ENCODE results near the gene DGKH.

Gene DGKH

GRCh38 chr13:42048684-42049453 is 421 bp downstream of the DGKH start:
- CTCF ChIA-PET, result no interaction called here
- peak; percentile 80 for DNase-seq
- Mint-ChIP-seq H3K36me3 (peaks cover 21% of the 10 kb centered on the region), H3K27me3 (peaks cover 17% of the 10 kb centered on the region), H3K4me1 (peaks cover 34% of the 10 kb centered on the region), H3K27ac (peak overlapping the region; percentile 81), H3K9me3 (no peaks in the 10 kb centered on the region), H3K4me3 (peak overlapping the region; percentile 86)

GRCh38 chr13:42049454-42049813 is 986 bp downstream of the DGKH start:
- DNase-seq, result no peak
- peak overlapping the region; percentile 71 for H3K4me3 Mint-ChIP-seq
- peaks cover 21% of the 10 kb centered on the region for H3K36me3 Mint-ChIP-seq
- peaks cover 34% of the 10 kb centered on the region for H3K4me1 Mint-ChIP-seq
- H3K27me3 Mint-ChIP-seq, result peaks cover 12% of the 10 kb centered on the region
- H3K9me3 Mint-ChIP-seq, result no peaks in the 10 kb centered on the region
- CTCF ChIA-PET, result no interaction called here
- H3K27ac Mint-ChIP-seq, result peak overlapping the region; percentile 49

DNA sequence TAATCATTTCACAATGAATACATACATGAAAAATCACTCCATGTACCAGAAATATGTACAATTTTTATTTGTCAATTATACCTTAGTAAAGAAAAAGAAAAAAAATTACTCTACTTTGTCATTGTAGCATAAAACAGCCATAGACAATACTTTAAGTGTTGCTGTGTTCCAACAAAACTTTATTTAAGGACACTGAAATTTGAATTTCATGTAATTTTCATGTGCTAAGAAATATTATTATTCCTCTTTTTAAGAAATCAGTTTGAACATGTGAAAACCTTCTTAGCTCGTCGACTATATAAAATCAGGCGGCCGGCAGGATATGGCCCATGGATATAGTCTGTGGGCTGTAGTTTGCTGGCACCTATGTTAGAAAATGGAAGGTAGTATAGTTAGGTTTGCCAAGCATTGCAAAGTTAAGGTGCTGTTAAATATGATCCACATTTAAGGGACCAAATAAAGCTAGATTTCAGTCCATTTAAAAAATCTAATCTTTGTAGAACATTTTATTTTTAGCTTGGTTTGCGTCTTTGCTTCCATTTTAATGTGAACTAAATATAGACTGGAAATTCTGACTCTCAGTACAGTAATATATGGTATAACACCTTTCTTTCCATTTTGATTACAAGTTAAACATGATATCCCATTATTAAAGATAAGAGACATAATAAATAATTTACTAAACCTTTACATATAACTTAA is 6.5 kb downstream of the DGKH start:
- CTCF ChIA-PET, result no interaction called here
- peaks cover 27% of the 10 kb centered on the region for H3K36me3 Mint-ChIP-seq
- H3K9me3 Mint-ChIP-seq, result peaks cover 4% of the 10 kb centered on the region
- no peak overlapping the region for H3K27ac Mint-ChIP-seq
- DNase-seq, result no peak
- H3K4me1 Mint-ChIP-seq, result peaks cover 26% of the 10 kb centered on the region
- no peaks in the 10 kb centered on the region for H3K27me3 Mint-ChIP-seq
- H3K4me3 Mint-ChIP-seq, result no peak overlapping the region

DNA sequence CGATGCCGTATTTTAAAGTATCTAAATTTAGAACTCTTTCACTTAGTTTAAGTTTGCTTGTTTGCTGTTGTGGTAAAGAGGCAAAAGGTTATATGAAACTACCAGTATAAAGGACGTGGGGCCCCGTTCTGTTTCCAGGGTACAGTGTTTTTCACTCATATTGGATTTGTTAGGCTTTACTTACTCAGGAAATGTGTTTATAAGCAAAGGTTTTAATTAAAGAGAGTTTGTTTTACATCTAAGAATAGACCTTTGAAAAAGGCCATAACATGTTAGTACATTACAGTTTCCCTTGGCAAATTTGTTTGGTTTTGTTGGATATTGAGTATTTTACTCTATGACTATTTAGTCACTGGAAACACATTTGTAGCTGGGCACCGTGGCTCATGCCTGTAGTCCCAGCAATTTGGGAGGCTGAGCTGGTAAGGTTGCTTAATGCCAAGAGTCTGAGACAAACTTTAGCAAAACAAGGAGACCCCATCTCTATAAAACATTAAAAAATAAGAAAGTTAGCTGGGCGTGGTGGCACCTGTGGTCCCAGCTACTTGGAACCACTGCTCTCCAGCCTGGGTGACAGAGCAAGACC is 7.1 kb downstream of the DGKH start:
- H3K4me1 Mint-ChIP-seq, result peaks cover 21% of the 10 kb centered on the region
- peaks cover 4% of the 10 kb centered on the region for H3K9me3 Mint-ChIP-seq
- H3K36me3 Mint-ChIP-seq, result peaks cover 29% of the 10 kb centered on the region
- H3K27me3 Mint-ChIP-seq, result no peaks in the 10 kb centered on the region
- H3K4me3 Mint-ChIP-seq, result no peak overlapping the region
- CTCF ChIA-PET, result no interaction called here
- no peak overlapping the region for H3K27ac Mint-ChIP-seq
- no peak for DNase-seq

- DNase-seq, result no peak
- H3K36me3 Mint-ChIP-seq, result peaks cover 30% of the 10 kb centered on the region
- H3K4me1 Mint-ChIP-seq, result peaks cover 19% of the 10 kb centered on the region
- CTCF ChIA-PET, result interaction anchor here (1.3 kb wide), 1 partner anchor 14 kb away, joined by 3 read pairs; no protein-coding TSS in a partner anchor
- H3K4me3 Mint-ChIP-seq, result no peak overlapping the region
- peaks cover 4% of the 10 kb centered on the region for H3K9me3 Mint-ChIP-seq
- no peaks in the 10 kb centered on the region for H3K27me3 Mint-ChIP-seq
- H3K27ac Mint-ChIP-seq, result no peak overlapping the region
Observed at GRCh38 chr13:42056146-42056545, 7.7 kb downstream of the DGKH start.

DNA sequence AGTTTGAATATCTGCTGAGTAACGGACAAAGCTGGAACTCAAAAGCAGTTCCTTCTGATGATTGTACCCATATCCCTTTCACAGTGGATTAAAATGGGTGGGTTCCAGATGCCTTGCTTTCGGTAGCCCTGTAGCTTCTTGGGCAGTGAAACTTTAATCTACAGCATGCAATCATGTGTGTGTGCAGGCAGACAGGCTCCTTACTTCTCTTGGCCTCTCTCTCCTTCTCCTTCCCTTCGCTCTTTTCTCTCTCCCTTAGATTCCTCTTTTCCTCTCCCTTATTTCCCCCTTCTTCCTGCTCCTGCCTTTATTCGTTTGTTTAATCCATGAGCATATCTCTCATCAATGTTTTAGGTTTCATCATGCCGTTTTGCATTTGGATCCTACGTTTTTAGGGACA is 8.1 kb downstream of the DGKH start:
- Mint-ChIP-seq H3K27me3 (no peaks in the 10 kb centered on the region), H3K9me3 (peaks cover 4% of the 10 kb centered on the region)

GRCh38 chr13:42057918-42058530 is 9.6 kb downstream of the DGKH start:
- no peak for DNase-seq
- no peak overlapping the region for H3K4me3 Mint-ChIP-seq
- H3K36me3 Mint-ChIP-seq, result peaks cover 24% of the 10 kb centered on the region
- H3K27me3 Mint-ChIP-seq, result no peaks in the 10 kb centered on the region
- H3K27ac Mint-ChIP-seq, result no peak overlapping the region
- H3K9me3 Mint-ChIP-seq, result peaks cover 4% of the 10 kb centered on the region
- H3K4me1 Mint-ChIP-seq, result peaks cover 8% of the 10 kb centered on the region
- CTCF ChIA-PET, result no interaction called here

More for the DNA sequence above, 8.1 kb downstream of the DGKH start:
- DNase-seq, result no peak
- Mint-ChIP-seq H3K4me3 (no peak overlapping the region), H3K4me1 (peaks cover 16% of the 10 kb centered on the region), H3K36me3 (peaks cover 30% of the 10 kb centered on the region), H3K27ac (no peak overlapping the region)
- CTCF ChIA-PET, result interaction anchor here (1.3 kb wide), 1 partner anchor 15 kb away, joined by 3 read pairs; no protein-coding TSS in a partner anchor

GRCh38 chr13:42061943-42062342 is 13.5 kb downstream of the DGKH start:
- H3K4me3 Mint-ChIP-seq, result no peak overlapping the region
- H3K4me1 Mint-ChIP-seq, result no peaks in the 10 kb centered on the region
- H3K36me3 Mint-ChIP-seq, result peaks cover 35% of the 10 kb centered on the region
- H3K9me3 Mint-ChIP-seq, result peaks cover 4% of the 10 kb centered on the region
- H3K27ac Mint-ChIP-seq, result no peak overlapping the region
- no peak for DNase-seq
- H3K27me3 Mint-ChIP-seq, result no peaks in the 10 kb centered on the region
- CTCF ChIA-PET, result no interaction called here

GRCh38 chr13:42063105-42063504 is 14.7 kb downstream of the DGKH start:
- no peak overlapping the region for H3K4me3 Mint-ChIP-seq
- DNase-seq, result no peak
- no peaks in the 10 kb centered on the region for H3K4me1 Mint-ChIP-seq
- H3K27ac Mint-ChIP-seq, result no peak overlapping the region
- H3K36me3 Mint-ChIP-seq, result peaks cover 35% of the 10 kb centered on the region
- no peaks in the 10 kb centered on the region for H3K27me3 Mint-ChIP-seq
- CTCF ChIA-PET, result interaction anchor here (0.7 to 1.2 kb wide), 2 partner anchors 10 to 371 kb away, joined by 3 to 5 read pairs; no protein-coding TSS in a partner anchor
- H3K9me3 Mint-ChIP-seq, result peaks cover 4% of the 10 kb centered on the region

DNA sequence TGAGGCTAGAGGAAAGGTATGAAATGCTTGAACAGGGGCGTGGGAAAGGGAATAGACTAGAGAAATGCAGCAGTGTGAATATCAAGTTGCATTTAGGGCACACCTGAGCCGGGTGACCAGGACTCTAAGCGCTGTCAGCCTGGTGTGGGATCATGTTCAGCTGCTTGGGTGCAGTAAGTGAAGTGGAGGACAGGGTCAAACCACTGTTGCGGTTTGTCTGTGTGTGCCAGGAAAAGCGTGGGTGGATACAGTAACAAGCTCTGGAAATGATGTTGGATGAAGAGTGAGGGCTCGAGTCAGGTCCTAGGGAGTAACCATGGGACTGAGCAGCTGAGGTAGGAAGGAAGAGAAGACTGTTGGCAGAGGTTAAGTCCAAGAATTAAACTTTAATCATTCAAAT is 15.8 kb downstream of the DGKH start:
- Mint-ChIP-seq H3K27ac (no peak overlapping the region), H3K27me3 (no peaks in the 10 kb centered on the region), H3K4me3 (no peak overlapping the region), H3K4me1 (no peaks in the 10 kb centered on the region), H3K9me3 (no peaks in the 10 kb centered on the region), H3K36me3 (peaks cover 33% of the 10 kb centered on the region)
- CTCF ChIA-PET, result interaction anchor here (1.1 kb wide), 1 partner anchor 11 kb away, joined by 3 read pairs; no protein-coding TSS in a partner anchor
- no peak for DNase-seq

- Mint-ChIP-seq H3K36me3 (peaks cover 39% of the 10 kb centered on the region), H3K27me3 (no peaks in the 10 kb centered on the region), H3K4me1 (peaks cover 3% of the 10 kb centered on the region), H3K9me3 (no peaks in the 10 kb centered on the region), H3K27ac (no peak overlapping the region), H3K4me3 (no peak overlapping the region)
- DNase-seq, result no peak
- CTCF ChIA-PET, result interaction anchor here (1.1 kb wide), 1 partner anchor 10 kb away, joined by 3 read pairs; no protein-coding TSS in a partner anchor
Observed at GRCh38 chr13:42064966-42065365, 16.5 kb downstream of the DGKH start.

GRCh38 chr13:42065414-42065813 is 17.0 kb downstream of the DGKH start:
- DNase-seq, result no peak
- H3K27ac Mint-ChIP-seq, result no peak overlapping the region
- H3K4me1 Mint-ChIP-seq, result peaks cover 6% of the 10 kb centered on the region
- H3K36me3 Mint-ChIP-seq, result peaks cover 40% of the 10 kb centered on the region
- H3K4me3 Mint-ChIP-seq, result no peak overlapping the region
- H3K9me3 Mint-ChIP-seq, result no peaks in the 10 kb centered on the region
- no peaks in the 10 kb centered on the region for H3K27me3 Mint-ChIP-seq
- CTCF ChIA-PET, result no interaction called here

DNA sequence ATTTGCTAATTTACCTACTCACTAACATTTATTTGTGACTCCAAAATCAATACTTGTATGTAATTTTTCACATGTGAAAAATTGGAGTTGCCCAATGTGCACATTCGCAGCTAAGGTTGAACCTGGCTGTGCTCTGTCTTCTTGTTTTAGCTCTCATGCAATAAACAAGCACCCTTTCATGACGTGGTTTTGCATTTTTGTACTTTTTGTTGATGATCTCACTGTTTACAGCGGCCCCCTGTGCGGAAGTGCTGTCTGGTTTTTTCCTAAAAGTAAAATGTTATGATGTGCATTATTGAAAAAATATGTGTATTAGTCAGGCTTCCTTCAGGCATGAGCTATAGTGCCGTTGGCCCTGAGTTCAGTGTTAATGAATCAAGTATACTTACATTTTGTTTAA is 18.1 kb downstream of the DGKH start:
- H3K36me3 Mint-ChIP-seq, result peaks cover 41% of the 10 kb centered on the region
- no peak for DNase-seq
- CTCF ChIA-PET, result no interaction called here

GRCh38 chr13:42068886-42069285 is 20.4 kb downstream of the DGKH start:
- no peaks in the 10 kb centered on the region for H3K27me3 Mint-ChIP-seq

More for the DNA sequence above, 18.1 kb downstream of the DGKH start:
- Mint-ChIP-seq H3K27ac (no peak overlapping the region), H3K4me3 (no peak overlapping the region), H3K27me3 (no peaks in the 10 kb centered on the region), H3K4me1 (peaks cover 17% of the 10 kb centered on the region), H3K9me3 (no peaks in the 10 kb centered on the region)

More at GRCh38 chr13:42068886-42069285, 20.4 kb downstream of the DGKH start:
- Mint-ChIP-seq H3K9me3 (no peaks in the 10 kb centered on the region), H3K36me3 (peaks cover 42% of the 10 kb centered on the region), H3K27ac (no peak overlapping the region), H3K4me3 (no peak overlapping the region), H3K4me1 (peaks cover 21% of the 10 kb centered on the region)
- no peak for DNase-seq
- CTCF ChIA-PET, result no interaction called here

All from activated naive CD4-positive, alpha-beta T cell treated with anti-CD3 and anti-CD28 coated beads, Interleukin-2, amount 10 ng/mL, durations not matched to agents 7 days and 5 days (primary cell).